Endothelial cell of umbilical vein (primary cell): ENCODE measurements around the gene SERPINA9.

Experiments
- GATA2 ChIP-seq: IDR thresholded peaks from 2 replicates; pipeline ENCODE4 v1.7.0; 2011; ENCODE audit warnings: low read depth, mild to moderate bottlenecking, moderate library complexity, mixed read lengths, low read length; ENCODE audit not compliant: insufficient read length, insufficient read depth
- JUN ChIP-seq: IDR thresholded peaks from 2 replicates; pipeline ENCODE4 v1.6.1; 2011; ENCODE audit warnings: borderline replicate concordance, low read depth; ENCODE audit not compliant: insufficient read length, insufficient read depth
- POLR2A ChIP-seq: IDR thresholded peaks from 2 replicates; pipeline ENCODE4 v1.6.1; 2012; ENCODE audit warnings: low read depth, mild to moderate bottlenecking, control low read depth, low read length
- TF ChIP-seq, protein P1 (sequence below), 2 donors: IDR thresholded peaks; 1 replicate in 1 of 2; 2 replicates in 1 of 2; pipeline ENCODE4 v1.5.1; 2011; ENCODE audit warnings: low read length in 2 of 2, mild to moderate bottlenecking in 2 of 2, moderate library complexity in 2 of 2, control low read depth in 1 of 2, inconsistent platforms in 1 of 2, low read depth in 1 of 2; ENCODE audit not compliant: insufficient read depth in 1 of 2; ENCODE audit errors: extremely low read depth in 1 of 2

DNA sequence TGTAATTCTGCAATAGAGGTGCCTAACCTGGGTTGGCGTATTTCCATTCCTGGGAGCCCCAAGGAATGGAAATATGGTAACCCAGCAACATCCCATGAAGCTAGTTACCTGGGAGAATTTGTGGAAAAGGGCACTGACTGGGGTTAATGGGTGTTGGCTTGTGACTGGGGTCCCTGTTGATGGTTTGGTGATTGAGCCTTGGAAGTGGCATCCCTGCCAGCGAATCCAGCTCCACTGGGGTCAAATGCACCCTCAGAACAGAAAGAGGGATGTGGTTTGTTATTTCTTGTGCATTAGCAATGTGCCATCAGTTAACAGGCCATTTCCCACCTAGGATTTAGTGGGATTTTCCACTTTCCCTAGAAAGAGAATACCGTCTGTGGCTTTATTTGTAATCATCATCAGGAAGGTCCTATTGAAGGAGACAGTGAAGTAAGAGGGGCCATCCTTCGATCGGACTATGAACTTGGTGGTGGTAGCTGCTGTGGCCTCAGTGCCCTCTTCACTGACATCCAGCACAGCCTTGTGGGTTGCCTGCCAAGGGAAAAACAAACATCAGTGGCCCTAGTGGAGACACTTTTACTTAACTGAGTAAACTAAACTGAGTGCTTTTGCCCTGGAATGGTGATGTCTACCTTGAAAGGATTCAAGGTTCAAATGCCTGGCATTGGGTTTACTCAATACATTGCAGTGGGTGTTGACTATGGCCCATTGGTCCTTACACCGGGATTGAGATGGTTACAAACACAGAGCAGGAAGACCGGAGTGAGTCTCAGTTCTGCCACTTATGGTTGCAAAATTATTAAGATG is 13.0 kb downstream of the SERPINA9 start:
- TF ChIP-seq, protein P1, sequence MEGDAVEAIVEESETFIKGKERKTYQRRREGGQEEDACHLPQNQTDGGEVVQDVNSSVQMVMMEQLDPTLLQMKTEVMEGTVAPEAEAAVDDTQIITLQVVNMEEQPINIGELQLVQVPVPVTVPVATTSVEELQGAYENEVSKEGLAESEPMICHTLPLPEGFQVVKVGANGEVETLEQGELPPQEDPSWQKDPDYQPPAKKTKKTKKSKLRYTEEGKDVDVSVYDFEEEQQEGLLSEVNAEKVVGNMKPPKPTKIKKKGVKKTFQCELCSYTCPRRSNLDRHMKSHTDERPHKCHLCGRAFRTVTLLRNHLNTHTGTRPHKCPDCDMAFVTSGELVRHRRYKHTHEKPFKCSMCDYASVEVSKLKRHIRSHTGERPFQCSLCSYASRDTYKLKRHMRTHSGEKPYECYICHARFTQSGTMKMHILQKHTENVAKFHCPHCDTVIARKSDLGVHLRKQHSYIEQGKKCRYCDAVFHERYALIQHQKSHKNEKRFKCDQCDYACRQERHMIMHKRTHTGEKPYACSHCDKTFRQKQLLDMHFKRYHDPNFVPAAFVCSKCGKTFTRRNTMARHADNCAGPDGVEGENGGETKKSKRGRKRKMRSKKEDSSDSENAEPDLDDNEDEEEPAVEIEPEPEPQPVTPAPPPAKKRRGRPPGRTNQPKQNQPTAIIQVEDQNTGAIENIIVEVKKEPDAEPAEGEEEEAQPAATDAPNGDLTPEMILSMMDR (IDR thresholded peaks at IDR 0.05; ENCODE audit: extremely low read depth in 1 of 2, insufficient read depth in 1 of 2, low read depth in 1 of 2, low read length in 2 of 2), result no peak
- TF ChIP-seq POLR2A (no peak), GATA2 (no peak), JUN (no peak)
